GM18498 (cell line): ENCODE measurements around the gene C10orf67.

Source experiments
- ATAC-seq: cut with Tn5 transposase; IDR thresholded peaks from one replicate; pipeline ENCODE4 v1.9.1; 2021; ENCODE audit warnings: mild to moderate bottlenecking, moderate library complexity; ENCODE audit not compliant: unreplicated experiment

C10orf67 gene

GRCh38 chr10:23199768-23200511, 144.7 kb downstream of the C10orf67 start:
- no peak for ATAC-seq

DNA sequence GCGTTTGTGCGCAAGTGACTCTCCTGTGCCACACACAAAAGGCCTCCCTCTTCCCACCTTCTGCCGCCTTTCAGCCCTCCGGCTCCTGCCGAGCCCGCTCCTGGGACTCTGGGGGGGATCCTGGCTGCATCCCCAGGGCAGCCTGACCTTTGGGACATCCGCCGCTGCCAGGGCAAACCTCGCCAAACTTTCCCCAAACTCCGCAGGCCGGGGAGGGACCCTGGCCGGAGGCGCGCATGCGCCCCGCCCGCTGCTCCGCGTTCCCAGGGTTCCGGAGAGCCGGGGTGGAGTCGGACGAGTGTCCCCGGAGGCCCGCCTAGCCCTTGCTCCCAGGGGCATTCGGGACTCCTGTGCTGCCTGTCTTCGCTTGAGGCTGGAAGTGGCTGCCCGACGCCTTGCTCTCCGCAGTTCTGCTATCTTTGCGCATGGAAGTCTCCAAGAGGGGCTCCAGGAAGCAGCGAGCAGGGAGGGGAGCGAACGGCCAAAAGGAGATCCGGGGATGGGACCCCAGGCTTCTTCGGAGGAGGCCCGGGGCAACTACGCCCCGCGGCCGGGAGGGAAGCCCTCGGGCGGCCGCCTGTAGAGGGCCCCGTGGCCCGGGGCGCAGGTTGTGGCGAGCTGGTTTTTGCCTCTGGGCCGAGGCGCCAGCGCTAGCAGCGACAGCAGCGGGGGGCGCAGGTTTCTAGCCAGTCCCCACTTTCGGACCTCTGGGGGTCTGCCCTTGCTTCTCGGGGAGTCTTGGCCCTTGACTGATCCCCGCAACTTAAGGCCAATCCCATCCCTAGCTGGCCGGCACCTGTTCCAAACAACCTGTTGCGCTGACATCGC, 145.4 kb downstream of the C10orf67 start:
- no peak for ATAC-seq

GRCh38 chr10:23198610-23198939, 146.0 kb downstream of the C10orf67 start:
- ATAC-seq, result no peak

DNA sequence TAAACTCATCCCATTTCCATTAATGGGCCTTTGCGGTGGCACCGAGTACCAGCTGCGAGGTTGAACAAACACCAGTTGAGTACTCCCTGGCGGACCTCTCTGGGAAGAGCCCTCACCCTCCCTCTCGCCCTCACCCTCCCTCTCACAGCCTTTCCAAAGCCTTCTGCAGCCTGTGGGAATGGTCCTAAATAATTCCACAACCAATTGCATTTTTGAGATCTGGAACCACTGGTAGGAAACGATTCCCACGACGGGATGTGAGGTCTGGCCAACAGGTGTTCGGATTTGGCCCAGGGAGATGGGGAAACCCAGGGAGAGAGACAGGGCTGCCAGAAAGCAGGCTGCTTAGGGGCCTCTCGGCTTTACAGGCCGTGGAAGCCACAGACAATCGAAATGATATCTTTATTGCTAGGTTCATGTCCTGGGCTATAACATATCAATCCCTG, 147.2 kb downstream of the C10orf67 start:
- no peak for ATAC-seq

DNA sequence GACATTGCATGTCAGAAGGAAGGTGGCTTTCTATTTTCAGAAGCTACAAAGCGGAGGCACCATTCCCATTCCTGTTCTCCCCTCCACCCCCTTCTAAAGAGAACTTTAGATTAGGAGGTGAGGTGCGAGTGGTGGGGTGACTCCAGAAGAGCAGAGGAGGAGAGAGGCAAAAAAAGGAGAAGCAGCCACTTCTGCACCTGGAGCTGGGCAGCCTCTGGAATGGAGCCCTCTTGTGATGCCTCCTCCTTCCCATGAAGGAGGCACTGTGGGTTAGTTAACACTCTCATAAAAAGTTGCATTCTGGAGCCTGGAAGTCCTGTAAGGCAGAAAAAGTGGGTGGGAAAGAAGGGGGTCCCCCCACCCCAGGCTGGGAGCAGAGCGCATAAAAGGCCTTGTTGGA, 147.7 kb downstream of the C10orf67 start:
- no peak for ATAC-seq

- ATAC-seq, result no peak
Measured at GRCh38 chr10:23195846-23196600, 148.6 kb downstream of the C10orf67 start.

- no peak for ATAC-seq
Measured at GRCh38 chr10:23194966-23195845, 149.4 kb downstream of the C10orf67 start.

DNA sequence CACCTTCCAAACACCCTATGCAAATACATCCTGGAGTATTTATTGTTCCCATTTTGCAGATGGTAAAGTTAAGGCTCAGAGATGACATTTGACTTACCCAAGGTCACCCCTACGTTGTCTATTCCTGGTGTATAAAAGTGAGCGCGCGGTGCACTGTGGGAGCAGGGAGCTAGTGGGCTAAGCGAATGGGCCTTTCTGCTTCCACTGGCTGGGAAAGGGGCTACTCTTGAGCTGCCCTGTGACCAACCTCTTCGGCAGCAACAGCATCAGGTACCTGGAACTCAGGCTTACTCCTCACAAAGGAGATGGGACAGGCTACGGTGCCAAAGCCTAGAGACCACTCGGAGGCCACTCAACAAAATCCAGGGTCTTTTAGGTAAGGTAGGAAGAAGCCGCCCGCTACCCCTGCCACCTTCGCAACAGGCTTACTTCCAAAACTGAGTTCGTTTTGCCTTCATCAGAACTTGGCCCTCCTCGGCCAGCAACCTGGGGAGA, 150.1 kb downstream of the C10orf67 start:
- no peak for ATAC-seq

GRCh38 chr10:23193435-23194074, 151.0 kb downstream of the C10orf67 start:
- no peak for ATAC-seq

DNA sequence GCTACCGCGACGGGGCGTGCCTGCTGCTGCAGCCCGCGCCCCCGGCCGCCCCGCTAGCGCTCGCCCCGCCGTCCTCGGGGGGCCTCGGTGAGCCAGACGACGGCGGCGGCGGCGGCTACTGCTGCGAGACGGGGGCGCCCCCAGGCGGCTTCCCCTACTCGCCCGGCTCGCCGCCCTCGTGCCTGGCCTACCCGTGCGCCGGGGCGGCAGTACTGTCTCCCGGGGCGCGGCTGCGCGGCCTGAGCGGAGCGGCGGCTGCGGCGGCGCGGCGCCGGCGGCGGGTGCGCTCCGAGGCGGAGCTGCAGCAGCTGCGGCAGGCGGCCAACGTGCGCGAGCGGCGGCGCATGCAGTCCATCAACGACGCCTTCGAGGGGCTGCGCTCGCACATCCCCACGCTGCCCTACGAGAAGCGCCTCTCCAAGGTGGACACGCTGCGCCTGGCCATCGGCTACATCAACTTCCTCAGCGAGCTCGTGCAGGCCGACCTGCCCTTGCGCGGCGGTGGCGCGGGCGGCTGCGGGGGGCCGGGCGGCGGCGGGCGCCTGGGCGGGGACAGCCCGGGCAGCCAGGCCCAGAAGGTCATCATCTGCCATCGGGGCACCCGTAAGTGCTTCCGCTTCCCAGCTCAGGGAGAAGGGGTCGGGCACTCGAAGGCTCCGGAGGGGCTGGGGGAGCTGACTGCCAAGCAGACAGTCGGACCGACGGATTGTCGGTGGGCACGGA, 151.7 kb downstream of the C10orf67 start:
- ATAC-seq, result no peak

GRCh38 chr10:23191764-23192711, 152.6 kb downstream of the C10orf67 start, which contains the start of gene PTF1A:
TSS of gene PTF1A (plus strand) at chr10:23192312. CDS start at chr10:23192531, 219 bp downstream.
- ATAC-seq, result no peak

- ATAC-seq, result no peak
Measured at GRCh38 chr10:23190872-23191763, 153.5 kb downstream of the C10orf67 start.

DNA sequence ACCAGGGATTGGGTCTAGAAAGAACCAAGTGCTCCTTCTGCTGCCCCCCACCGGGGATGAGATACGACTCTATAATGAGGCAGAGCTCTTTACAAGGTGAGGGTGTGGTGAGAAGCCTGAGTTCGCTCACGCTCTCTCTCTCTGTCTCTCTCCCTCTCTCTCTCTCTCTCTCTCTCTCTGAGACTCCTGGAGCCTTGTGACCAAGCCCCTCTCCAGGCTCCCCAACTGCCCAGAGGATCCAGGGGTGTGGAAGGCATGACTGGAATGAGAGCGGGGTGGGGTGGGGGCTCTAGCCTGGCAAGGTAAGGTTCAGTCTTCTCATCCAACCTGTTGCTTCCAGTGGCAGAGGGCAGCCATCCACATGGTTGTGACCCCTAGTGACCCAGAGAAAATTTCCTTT, 155.6 kb downstream of the C10orf67 start:
- no peak for ATAC-seq

GRCh38 chr10:23187155-23187554, 157.4 kb downstream of the C10orf67 start:
- ATAC-seq, result no peak

GRCh38 chr10:23186697-23187096, 157.9 kb downstream of the C10orf67 start:
- ATAC-seq, result no peak

- ATAC-seq, result no peak
Measured at GRCh38 chr10:23186178-23186577, 158.4 kb downstream of the C10orf67 start.

DNA sequence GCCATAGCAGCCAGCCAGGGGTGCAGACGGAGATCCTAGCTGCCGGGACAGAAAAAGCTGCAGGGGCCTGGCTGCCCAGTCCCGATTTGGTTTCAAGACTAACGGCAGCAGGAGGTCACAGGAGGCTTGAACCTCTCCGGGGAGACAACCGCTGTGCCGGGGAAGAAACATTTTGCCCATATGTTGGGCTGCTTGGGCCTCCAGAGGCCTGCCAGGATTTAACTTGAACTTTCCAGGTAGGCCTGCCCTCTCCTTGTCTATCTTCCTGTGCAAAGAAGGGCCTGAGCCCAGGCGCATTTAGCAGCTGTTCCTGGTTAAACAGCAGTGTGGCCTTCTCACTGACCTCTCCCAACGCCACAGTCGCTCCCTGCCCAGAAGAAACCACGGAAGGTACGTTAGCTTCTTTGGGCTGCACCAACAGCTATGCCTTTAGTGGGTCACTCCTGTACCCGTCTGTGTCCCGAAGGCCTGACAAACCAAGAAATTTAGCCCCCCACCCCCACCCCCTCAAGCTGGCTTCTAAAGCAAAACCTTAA, 169.6 kb downstream of the C10orf67 start:
- ATAC-seq, result no peak
